HG02852 (cell line): ENCODE results near the gene ITGB5.

Experiments
- ATAC-seq: cut with Tn5 transposase; IDR thresholded peaks from one replicate; pipeline ENCODE4 v1.9.1; 2021; ENCODE audit warnings: mild to moderate bottlenecking, moderate library complexity; ENCODE audit not compliant: unreplicated experiment

ITGB5 gene

GRCh38 chr3:124887177-124887931, at the start of gene ITGB5:
Gene ITGB5 (minus strand): TSS chr3:124887365. CDS start chr3:124887000, 365 bp downstream.
- ATAC-seq: peak; percentile 62

- no peak for ATAC-seq
Measured at GRCh38 chr3:124935794-124936542, 48.8 kb upstream of the ITGB5 start.

GRCh38 chr3:124935264-124935663, 48.1 kb upstream of the ITGB5 start:
- no peak for ATAC-seq

GRCh38 chr3:124934577-124934976, 47.4 kb upstream of the ITGB5 start, which contains the start of gene MUC13:
Gene MUC13 (minus strand): TSS chr3:124934751. CDS start chr3:124934712, 39 bp downstream.
- no peak for ATAC-seq

- ATAC-seq: no peak
Measured at GRCh38 chr3:124928333-124929202, 41.4 kb upstream of the ITGB5 start.

GRCh38 chr3:124927574-124928045, 40.4 kb upstream of the ITGB5 start:
- no peak for ATAC-seq

GRCh38 chr3:124926426-124927101, 39.4 kb upstream of the ITGB5 start:
- ATAC-seq: no peak

GRCh38 chr3:124924741-124925140, 37.6 kb upstream of the ITGB5 start:
- ATAC-seq: no peak

GRCh38 chr3:124923833-124924232, 36.7 kb upstream of the ITGB5 start:
- no peak for ATAC-seq

GRCh38 chr3:124920718-124921117, 33.6 kb upstream of the ITGB5 start:
- ATAC-seq: no peak

GRCh38 chr3:124919756-124920155, 32.6 kb upstream of the ITGB5 start:
- no peak for ATAC-seq

GRCh38 chr3:124918524-124918923, 31.4 kb upstream of the ITGB5 start:
- no peak for ATAC-seq

- no peak for ATAC-seq
Measured at GRCh38 chr3:124916837-124917409, 29.8 kb upstream of the ITGB5 start.

- no peak for ATAC-seq
Measured at GRCh38 chr3:124915254-124915653, 28.1 kb upstream of the ITGB5 start.

GRCh38 chr3:124907957-124908356, 20.8 kb upstream of the ITGB5 start:
- no peak for ATAC-seq

- ATAC-seq: no peak
Measured at GRCh38 chr3:124904835-124905492, 17.8 kb upstream of the ITGB5 start.

- no peak for ATAC-seq
Measured at GRCh38 chr3:124903896-124904834, 17.0 kb upstream of the ITGB5 start.

GRCh38 chr3:124896824-124897526, 9.8 kb upstream of the ITGB5 start:
- no peak for ATAC-seq
